Immature natural killer cell (primary cell): Measurements from ENCODE around the gene PPA1. TPM values are rescaled to one million over a fixed set of nuclear protein-coding genes. Genes with fewer than 3 reads are reported as not detected.
"Not testable (repeated sequence)": the region's sequence is repeated elsewhere in the genome, so short reads cannot be mapped to it uniquely, and the experiment has no call there.

Experiments
- DNase-seq, 3 donors: peaks; one replicate each; pipeline ENCODE4 v3.0.0; 2022; ENCODE audit warnings: mixed read lengths in 1 of 3
- H3K27ac Mint-ChIP-seq, 6 donors: one replicate each; pipeline ENCODE4 v1.8.0; 2020; ENCODE audit warnings: mixed read lengths in 6 of 6, mild to moderate bottlenecking in 5 of 6, inconsistent platforms in 4 of 6, moderate library complexity in 3 of 6
- H3K27me3 Mint-ChIP-seq, 3 donors: one replicate each; pipeline ENCODE4 v1.8.0; 2020 to 2021; ENCODE audit warnings: low read depth in 3 of 3, mild to moderate bottlenecking in 3 of 3, mixed read lengths in 3 of 3, moderate library complexity in 3 of 3, inconsistent platforms in 1 of 3
- H3K36me3 Mint-ChIP-seq, 3 donors: one replicate each; pipeline ENCODE4 v1.8.0; 2020; ENCODE audit warnings: mixed read lengths in 3 of 3, inconsistent platforms in 2 of 3, mild to moderate bottlenecking in 2 of 3
- H3K4me1 Mint-ChIP-seq, 2 donors: one replicate each; pipeline ENCODE4 v1.8.0; 2020; ENCODE audit warnings: inconsistent platforms in 2 of 2, mild to moderate bottlenecking in 2 of 2, mixed read lengths in 2 of 2, moderate library complexity in 1 of 2
- H3K4me3 Mint-ChIP-seq, 5 donors: one replicate each; pipeline ENCODE4 v1.8.0; 2020; ENCODE audit warnings: mild to moderate bottlenecking in 5 of 5, mixed read lengths in 5 of 5, inconsistent platforms in 3 of 5, moderate library complexity in 3 of 5
- H3K9me3 Mint-ChIP-seq, 6 donors: one replicate each; pipeline ENCODE4 v1.8.0; 2020; ENCODE audit warnings: mild to moderate bottlenecking in 6 of 6, mixed read lengths in 6 of 6, inconsistent platforms in 4 of 6, moderate library complexity in 3 of 6
- polyA plus RNA-seq, 3 donors: library from polyadenylated mRNA; unstranded; fragments of 300-500 nt; fragmentation: Illumina TruSeq; gene quantifications; one replicate each; pipeline ENCODE4 v1.2.3, GENCODE V29; 2021

PPA1 gene
- polyA plus RNA-seq, 3 donors from 2014 or later = 48.2 to 126 (median 77.8) TPM

GRCh38 chr10:70164163-70164562, 69.1 kb downstream of the PPA1 start:
- H3K4me1 Mint-ChIP-seq = peaks cover 76 to 98% of the 10 kb centered on the region in 2 donors
- H3K27me3 Mint-ChIP-seq = peaks cover 1 to 10% (median 6%) of the 10 kb centered on the region in 3 donors
- DNase-seq = no peak
- H3K4me3 Mint-ChIP-seq = peak overlapping the region; percentile 64 to 78 (median 74)
- peaks cover 7 to 25% (median 9%) of the 10 kb centered on the region in 3 donors for H3K36me3 Mint-ChIP-seq
- no peaks in the 10 kb centered on the region for H3K9me3 Mint-ChIP-seq
- H3K27ac Mint-ChIP-seq = peak overlapping the region; percentile 78 to 94 (median 88)

GRCh38 chr10:70163448-70163847, 69.8 kb downstream of the PPA1 start:
- peaks cover 1 to 6% (median 5%) of the 10 kb centered on the region in 3 donors for H3K27me3 Mint-ChIP-seq
- H3K4me3 Mint-ChIP-seq = peak overlapping the region; percentile 69 to 84 (median 75)
- H3K4me1 Mint-ChIP-seq = peaks cover 69 to 91% of the 10 kb centered on the region in 2 donors
- DNase-seq = no peak
- peak overlapping the region; percentile 80 to 94 (median 91) for H3K27ac Mint-ChIP-seq
- H3K36me3 Mint-ChIP-seq = peaks cover 7 to 25% (median 9%) of the 10 kb centered on the region in 3 donors
- no peaks in the 10 kb centered on the region for H3K9me3 Mint-ChIP-seq

GRCh38 chr10:70162892-70163201, 70.4 kb downstream of the PPA1 start:
- no peaks in the 10 kb centered on the region for H3K9me3 Mint-ChIP-seq
- peaks cover 1 to 6% (median 5%) of the 10 kb centered on the region in 3 donors for H3K27me3 Mint-ChIP-seq
- H3K36me3 Mint-ChIP-seq = peaks cover 7 to 28% (median 9%) of the 10 kb centered on the region in 3 donors
- peak; percentile 70 to 78 (median 75) for DNase-seq
- H3K4me3 Mint-ChIP-seq = peak overlapping the region; percentile 69 to 84 (median 75)
- H3K4me1 Mint-ChIP-seq = peaks cover 63 to 85% of the 10 kb centered on the region in 2 donors
- peak overlapping the region; percentile 80 to 94 (median 91) for H3K27ac Mint-ChIP-seq

- peak overlapping the region; percentile 69 to 84 (median 75) for H3K4me3 Mint-ChIP-seq
- peaks cover 1 to 6% (median 5%) of the 10 kb centered on the region in 3 donors for H3K27me3 Mint-ChIP-seq
- DNase-seq = no peak
- peaks cover 7 to 33% (median 9%) of the 10 kb centered on the region in 3 donors for H3K36me3 Mint-ChIP-seq
- H3K27ac Mint-ChIP-seq = peak overlapping the region; percentile 80 to 94 (median 92)
- H3K9me3 Mint-ChIP-seq = no peaks in the 10 kb centered on the region
- H3K4me1 Mint-ChIP-seq = peaks cover 60 to 80% of the 10 kb centered on the region in 2 donors
These were observed 70.9 kb downstream of the PPA1 start for GRCh38 chr10:70162151-70162891.

GRCh38 chr10:70160798-70161197, 72.4 kb downstream of the PPA1 start:
- peaks cover 16 to 39% (median 17%) of the 10 kb centered on the region in 3 donors for H3K36me3 Mint-ChIP-seq
- H3K27ac Mint-ChIP-seq = peak overlapping the region in 3 of 6 donors; percentile 21 to 92 (median 67)
- peaks cover 54 to 69% of the 10 kb centered on the region in 2 donors for H3K4me1 Mint-ChIP-seq
- no peaks in the 10 kb centered on the region for H3K9me3 Mint-ChIP-seq
- H3K4me3 Mint-ChIP-seq = peak overlapping the region in 1 of 5 donors; percentile 29
- H3K27me3 Mint-ChIP-seq = peaks cover 3 to 8% (median 6%) of the 10 kb centered on the region in 3 donors
- no peak for DNase-seq

- Mint-ChIP-seq H3K4me1 (peaks cover 48 to 58% of the 10 kb centered on the region in 2 donors), H3K27ac (peak overlapping the region in 1 of 6 donors; percentile 39), H3K36me3 (peaks cover 21 to 50% (median 25%) of the 10 kb centered on the region in 3 donors)
- H3K9me3 Mint-ChIP-seq, H3K27me3 Mint-ChIP-seq, DNase-seq, H3K4me3 Mint-ChIP-seq: not testable (repeated sequence)
These were observed 73.9 kb downstream of the PPA1 start for GRCh38 chr10:70159366-70159765.

GRCh38 chr10:70158113-70158512, 75.1 kb downstream of the PPA1 start:
- peaks cover 24 to 57% (median 26%) of the 10 kb centered on the region in 3 donors for H3K36me3 Mint-ChIP-seq
- DNase-seq = no peak
- no peak overlapping the region for H3K27ac Mint-ChIP-seq
- peaks cover 36 to 55% of the 10 kb centered on the region in 2 donors for H3K4me1 Mint-ChIP-seq
- peaks cover 2 to 5% (median 3%) of the 10 kb centered on the region in 3 donors for H3K27me3 Mint-ChIP-seq
- no peak overlapping the region for H3K4me3 Mint-ChIP-seq
- no peaks in the 10 kb centered on the region for H3K9me3 Mint-ChIP-seq

DNA sequence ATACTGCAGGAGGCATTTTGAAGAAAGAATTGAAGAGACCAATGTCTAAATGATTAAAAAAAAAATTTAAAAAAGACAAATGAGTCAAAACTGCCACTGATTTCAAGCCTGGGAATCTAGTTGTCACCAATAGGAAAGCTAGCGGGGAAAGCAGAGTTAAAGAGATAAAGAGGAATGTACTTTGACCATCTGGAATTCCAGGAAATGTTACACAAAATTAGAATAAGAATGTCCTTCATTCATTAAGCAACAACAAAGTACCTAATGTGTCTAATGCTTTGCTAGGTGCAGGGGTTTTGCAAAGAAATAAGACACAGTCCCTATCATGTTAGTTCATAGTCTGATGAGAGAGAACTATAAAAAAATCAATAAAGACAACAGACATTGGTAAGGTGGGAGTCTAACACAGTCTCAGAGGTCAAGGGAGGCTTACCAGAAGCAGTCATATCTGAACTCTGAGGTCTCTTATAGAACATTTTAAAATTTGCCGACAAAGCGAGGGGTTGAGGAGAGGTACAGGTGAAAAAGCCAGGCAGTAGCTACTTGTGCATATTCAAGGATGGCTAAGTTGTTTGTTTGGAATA, 77.9 kb downstream of the PPA1 start:
- Mint-ChIP-seq H3K27me3 (peaks cover 0 to 3% (median 3%) of the 10 kb centered on the region in 3 donors), H3K36me3 (peaks cover 34 to 72% (median 37%) of the 10 kb centered on the region in 3 donors), H3K4me3 (no peak overlapping the region), H3K4me1 (peaks cover 17 to 32% of the 10 kb centered on the region in 2 donors), H3K27ac (peak overlapping the region in 1 of 6 donors; percentile 1), H3K9me3 (no peaks in the 10 kb centered on the region)
- no peak for DNase-seq

Other genes with a start within 250 kb of the PPA1 start
- 1 to 10 TPM in 1 of 3 donors, under 1 TPM in 1, not detected in 1; 0.57 to 1.1 TPM for gene MACROH2A2, start 180.6 kb downstream of the PPA1 start, polyA plus RNA-seq
- gene AIFM2, start 100.6 kb downstream of the PPA1 start, polyA plus RNA-seq = 1 to 10 TPM; 1.4 to 2.6 (median 2.1) TPM
- 10 to 100 TPM; 16.6 to 20.0 (median 18.3) TPM for gene TYSND1, start 86.7 kb downstream of the PPA1 start, polyA plus RNA-seq
- 10 to 100 TPM; 50.4 to 77.1 (median 71.2) TPM for gene SAR1A, start 62.9 kb downstream of the PPA1 start, polyA plus RNA-seq
- gene NPFFR1, start 50.6 kb upstream of the PPA1 start, polyA plus RNA-seq = not detected
- gene LRRC20, start 149.2 kb upstream of the PPA1 start, polyA plus RNA-seq = 1 to 10 TPM; 1.1 to 1.4 (median 1.2) TPM
- gene EIF4EBP2, start 170.7 kb upstream of the PPA1 start, polyA plus RNA-seq = 100 to 1,000 TPM in 1 of 3 donors, 10 to 100 TPM in 2; 67.6 to 105 (median 92.4) TPM
- not detected for gene NODAL, start 208.3 kb upstream of the PPA1 start, polyA plus RNA-seq
- 1 to 10 TPM in 1 of 3 donors, under 1 TPM in 2; 0.12 to 2.2 (median 0.14) TPM for gene PALD1, start 245.3 kb upstream of the PPA1 start, polyA plus RNA-seq